GM06990 (cell line): ENCODE results near the gene BGN.

Source experiments
- DNase-seq: peaks from one replicate; pipeline ENCODE4 v3.0.0-alpha.2; 2011; ENCODE audit not compliant: insufficient read length; ENCODE audit errors: extremely low read depth
- H3K27me3 ChIP-seq: replicated peaks from 2 replicates; pipeline ENCODE4 v1.6.0; 2011; ENCODE audit warnings: low read length; ENCODE audit not compliant: control insufficient read depth, insufficient read depth
- H3K36me3 ChIP-seq: 2 replicates; pipeline ENCODE4 v1.5.1; 2011; ENCODE audit warnings: low read length; ENCODE audit not compliant: control insufficient read depth, insufficient read depth
- H3K4me3 ChIP-seq: replicated peaks from 2 replicates; pipeline ENCODE4 v1.5.1; 2011; ENCODE audit warnings: low read depth, mild to moderate bottlenecking, control low read depth, low read length
- CTCF ChIP-seq: IDR thresholded peaks from 2 replicates; pipeline ENCODE4 v1.5.1; 2011; ENCODE audit warnings: low read length, control low read depth, mild to moderate bottlenecking, inconsistent platforms; ENCODE audit not compliant: insufficient read depth, poor library complexity, severe bottlenecking

The BGN gene

DNA sequence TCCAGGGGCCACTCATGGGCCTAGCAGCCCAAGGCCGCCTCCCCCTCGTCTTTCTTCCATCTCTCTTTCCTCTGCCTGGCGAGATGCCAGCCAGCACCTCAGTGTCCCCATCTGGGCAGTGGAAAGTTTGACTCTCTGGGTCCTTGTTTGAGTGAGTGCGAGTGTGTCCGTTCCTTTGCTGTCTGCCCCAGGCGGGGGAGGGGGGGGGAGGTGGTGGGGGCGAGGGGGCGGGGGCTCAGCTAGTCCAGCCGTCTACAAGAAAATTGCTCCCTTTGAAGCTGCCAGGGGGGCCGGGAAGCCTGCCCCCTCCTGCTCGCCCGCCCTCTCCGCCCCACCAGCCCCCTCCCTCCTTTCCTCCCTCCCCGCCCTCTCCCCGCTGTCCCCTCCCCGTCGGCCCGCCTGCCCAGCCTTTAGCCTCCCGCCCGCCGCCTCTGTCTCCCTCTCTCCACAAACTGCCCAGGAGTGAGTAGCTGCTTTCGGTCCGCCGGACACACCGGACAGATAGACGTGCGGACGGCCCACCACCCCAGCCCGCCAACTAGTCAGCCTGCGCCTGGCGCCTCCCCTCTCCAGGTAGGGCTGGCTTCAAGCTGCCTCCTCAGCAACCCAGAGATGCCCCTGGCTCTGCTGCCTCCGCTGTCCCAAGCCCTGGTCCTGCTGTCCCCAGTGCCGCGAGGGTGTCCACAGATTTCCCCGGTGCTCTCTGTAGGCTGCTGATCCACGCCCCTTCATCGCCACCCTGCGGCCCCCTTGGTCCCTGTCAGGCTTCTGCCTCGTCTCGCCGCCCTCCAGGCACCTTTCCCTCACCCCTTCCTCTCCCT, at the start of gene BGN:
TSS of gene BGN (plus strand) at position 440 of the 821 bp plus-strand sequence. CDS start 9,652 bp downstream, outside the sequence.
- Histone ChIP-seq H3K27me3 (no peaks in the 10 kb centered on the region), H3K36me3 (no peaks in the 10 kb centered on the region), H3K4me3 (no peak within 1 kb of the TSS)
- TF ChIP-seq CTCF, result no peak
- DNase-seq, result no peak

DNA sequence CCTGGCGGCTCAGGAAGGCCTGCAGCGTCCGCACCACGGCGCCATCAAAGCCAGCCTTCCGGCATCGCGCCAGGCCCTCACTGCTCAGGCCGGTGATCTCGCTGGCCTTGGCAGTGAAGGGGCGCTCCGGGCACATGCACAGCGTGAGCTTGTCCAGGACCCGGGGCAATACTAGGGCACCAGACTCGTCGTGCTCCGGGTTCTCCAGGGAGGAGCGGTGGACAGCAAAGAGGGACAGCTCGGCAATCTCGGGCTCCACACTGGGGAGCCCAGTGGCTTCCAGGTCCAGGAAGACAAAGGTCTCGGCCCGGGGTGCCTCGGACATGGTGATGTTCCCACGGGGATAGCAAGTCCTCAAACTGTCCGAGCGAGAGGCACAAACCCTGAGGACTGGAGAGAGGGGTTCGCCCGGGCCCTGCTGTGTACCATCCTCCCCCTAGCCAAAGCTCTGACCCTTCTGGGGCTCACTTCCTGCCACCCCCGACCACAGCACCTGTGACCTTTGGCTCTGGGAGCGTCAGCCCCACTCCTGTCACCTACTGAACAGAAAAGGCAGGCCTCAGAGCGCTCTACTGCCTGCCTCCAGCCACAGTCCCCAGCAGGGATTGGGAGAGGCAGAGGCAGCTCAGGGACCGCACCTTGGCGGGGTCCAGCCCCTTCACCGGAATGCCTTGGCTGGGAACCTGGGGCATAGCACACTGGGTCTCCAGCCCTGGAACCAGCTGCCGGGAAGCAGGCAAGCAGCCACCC, 49.5 kb upstream of the BGN start:
- Histone ChIP-seq H3K36me3 (no peaks in the 10 kb centered on the region), H3K27me3 (no peaks in the 10 kb centered on the region), H3K4me3 (no peak overlapping the region)
- no peak for TF ChIP-seq CTCF
- DNase-seq, result no peak

- no peak for TF ChIP-seq CTCF
- H3K27me3 ChIP-seq, result no peaks in the 10 kb centered on the region
Measured at GRCh38 chrX:153445856-153446635, 48.7 kb upstream of the BGN start, which contains the start of gene TREX2. TREX2 (minus strand) TSS chrX:153446056; CDS start chrX:153445430, 626 bp downstream.

DNA sequence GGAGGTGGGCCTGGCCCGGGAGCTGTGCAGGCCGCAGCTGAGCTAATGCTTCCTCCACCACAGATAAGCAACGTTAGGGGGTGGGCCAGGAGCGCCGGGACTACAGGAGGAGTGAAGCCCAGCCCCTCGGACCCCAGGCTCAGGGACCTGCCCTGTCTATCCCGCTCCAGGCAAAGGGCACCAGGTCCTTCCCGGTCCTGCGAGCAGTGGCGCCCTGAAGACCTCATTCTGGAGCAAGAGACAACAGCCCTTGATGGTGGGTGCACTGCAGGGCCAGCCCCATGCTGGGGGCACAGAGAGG, 48.2 kb upstream of the BGN start:
- no peak overlapping the region for H3K4me3 ChIP-seq
- no peaks in the 10 kb centered on the region for H3K27me3 ChIP-seq
- no peak for TF ChIP-seq CTCF
- no peaks in the 10 kb centered on the region for H3K36me3 ChIP-seq
- no peak for DNase-seq

More at GRCh38 chrX:153445856-153446635, 48.7 kb upstream of the BGN start, which contains the start of gene TREX2:
- H3K36me3 ChIP-seq, result no peaks in the 10 kb centered on the region
- no peak within 1 kb of the TSS for H3K4me3 ChIP-seq
- no peak for DNase-seq

GRCh38 chrX:153446950-153447580, 47.7 kb upstream of the BGN start:
- Histone ChIP-seq H3K36me3 (no peaks in the 10 kb centered on the region), H3K27me3 (no peaks in the 10 kb centered on the region), H3K4me3 (no peak overlapping the region)
- no peak for TF ChIP-seq CTCF
- DNase-seq, result no peak
